ENCODE measurements around the gene CPNE7.
"Not testable (repeated sequence)": the region's sequence is repeated elsewhere in the genome, so short reads cannot be mapped to it uniquely, and the experiment has no call there.

GRCh38 chr16:89587676-89588075, 12.1 kb downstream of the CPNE7 start:
- not testable (repeated sequence) for TF ChIP-seq CTCF (IDR thresholded peaks at IDR 0.05; ENCODE audit: control extremely low read depth in 1 of 3, insufficient read depth in 1 of 3, low read depth in 1 of 3, low read length in 3 of 3); HDAC2 (IDR thresholded peaks at IDR 0.05; ENCODE audit: borderline replicate concordance in 1 of 2, low read depth in 2 of 2, low read length in 2 of 2); SP1 (IDR thresholded peaks at IDR 0.05; ENCODE audit: low read depth, low read length); EP300 (IDR thresholded peaks at IDR 0.05; ENCODE audit: borderline replicate concordance in 1 of 2, low read depth in 2 of 2, low read length in 2 of 2); TAF1 (IDR thresholded peaks at IDR 0.05; ENCODE audit: low read depth, low read length); RFX5 (IDR thresholded peaks at IDR 0.05; ENCODE audit: borderline replicate concordance, low read depth, low read length); SIX5 (IDR thresholded peaks at IDR 0.05; ENCODE audit: low read depth, low read length); KDM1A (IDR thresholded peaks at IDR 0.05; ENCODE audit: borderline replicate concordance, low read length)
- TF ChIP-seq, protein P1, sequence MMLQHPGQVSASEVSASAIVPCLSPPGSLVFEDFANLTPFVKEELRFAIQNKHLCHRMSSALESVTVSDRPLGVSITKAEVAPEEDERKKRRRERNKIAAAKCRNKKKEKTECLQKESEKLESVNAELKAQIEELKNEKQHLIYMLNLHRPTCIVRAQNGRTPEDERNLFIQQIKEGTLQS (IDR thresholded peaks at IDR 0.05; ENCODE audit: insufficient read depth, low read depth, low read length): not testable (repeated sequence)

Measured in H1 (cell line).